Liver (tissue), 9 donors: ENCODE measurements around the gene MPST. TPM values are rescaled to one million over a fixed set of nuclear protein-coding genes. Genes with fewer than 3 reads are reported as not detected.

ENCODE experiments used
- DNase-seq: peaks from one replicate; pipeline ENCODE4 v3.0.0-alpha.2; 2017; ENCODE audit warnings: low spot score
- H3K27ac ChIP-seq, 2 donors: one replicate each; pipeline ENCODE4 v1.7.0; 2013; ENCODE audit warnings: inconsistent platforms in 2 of 2, low read length in 2 of 2, control low read depth in 1 of 2, low read depth in 1 of 2, mild to moderate bottlenecking in 1 of 2
- H3K27me3 ChIP-seq, 4 donors: one replicate each; pipeline versions ENCODE4 v1.6.1 to v1.7.0; 2013; ENCODE audit warnings: low read length in 3 of 4, inconsistent platforms in 1 of 4, mild to moderate bottlenecking in 1 of 4, moderate library complexity in 1 of 4; ENCODE audit not compliant: control insufficient read depth in 4 of 4, insufficient read depth in 4 of 4
- H3K36me3 ChIP-seq, 4 donors: one replicate each; pipeline versions ENCODE4 v1.6.1 to v1.7.0; 2013; ENCODE audit warnings: low read length in 3 of 4, mild to moderate bottlenecking in 3 of 4, low read depth in 1 of 4, moderate library complexity in 1 of 4; ENCODE audit not compliant: control insufficient read depth in 4 of 4, insufficient read depth in 3 of 4
- H3K4me1 ChIP-seq, 4 donors: one replicate each; pipeline versions ENCODE4 v1.6.1 to v1.7.0; 2013; ENCODE audit warnings: low read length in 3 of 4, mild to moderate bottlenecking in 3 of 4, moderate library complexity in 1 of 4; ENCODE audit not compliant: control insufficient read depth in 4 of 4, insufficient read depth in 4 of 4
- H3K4me3 ChIP-seq, 3 donors: one replicate each; pipeline versions ENCODE4 v1.6.1 to v1.7.0; 2013; ENCODE audit warnings: low read length in 3 of 3, control low read depth in 1 of 3, low read depth in 1 of 3, mild to moderate bottlenecking in 1 of 3
- H3K9ac ChIP-seq, 2 donors: one replicate each; pipeline ENCODE4 v1.7.0; 2013; ENCODE audit warnings: low read length in 2 of 2, mild to moderate bottlenecking in 2 of 2, moderate library complexity in 2 of 2, control low read depth in 1 of 2, low read depth in 1 of 2
- H3K9me3 ChIP-seq, 4 donors: one replicate each; pipeline versions ENCODE4 v1.6.1 to v1.7.0; 2013; ENCODE audit warnings: low read length in 3 of 4; ENCODE audit not compliant: control insufficient read depth in 4 of 4
- ATF3 ChIP-seq: IDR thresholded peaks from 2 replicates; pipeline ENCODE4 v1.6.1; 2016; ENCODE audit warnings: antibody characterized with exemption
- CTCF ChIP-seq: fragments of 150-350 bp; IDR thresholded peaks from 2 replicates; pipeline ENCODE4 v1.5.1; 2017; ENCODE audit warnings: improper control_type of control experiment, low read depth, low read length; ENCODE audit not compliant: missing input control
- FOXA1 ChIP-seq: IDR thresholded peaks from 2 replicates; pipeline ENCODE4 v1.6.1; 2016; ENCODE audit warnings: antibody characterized with exemption
- FOXA2 ChIP-seq: IDR thresholded peaks from 2 replicates; pipeline ENCODE4 v1.6.1; 2016; ENCODE audit warnings: antibody characterized with exemption
- GABPA ChIP-seq, 2 donors: IDR thresholded peaks in 1 of 2; conservative IDR thresholded peaks in 1 of 2; 2 replicates each; pipeline ENCODE4 v1.6.1; 2016; ENCODE audit warnings: antibody characterized with exemption in 2 of 2, mild to moderate bottlenecking in 1 of 2, moderate library complexity in 1 of 2
- HNF4A ChIP-seq, 2 donors: conservative IDR thresholded peaks; 2 replicates each; pipeline ENCODE4 v1.6.1; 2016; ENCODE audit warnings: antibody characterized with exemption in 2 of 2, mild to moderate bottlenecking in 2 of 2
- JUND ChIP-seq, 2 donors: IDR thresholded peaks; 2 replicates each; pipeline ENCODE4 v1.6.1; 2016; ENCODE audit warnings: antibody characterized with exemption in 2 of 2
- MAX ChIP-seq: IDR thresholded peaks from 2 replicates; pipeline ENCODE4 v1.6.1; 2016; ENCODE audit warnings: antibody characterized with exemption
- NR2F2 ChIP-seq: IDR thresholded peaks from 2 replicates; pipeline ENCODE4 v1.6.1; 2016; ENCODE audit warnings: antibody characterized with exemption
- RAD21 ChIP-seq, 2 donors: IDR thresholded peaks; 2 replicates each; pipeline ENCODE4 v1.6.1; 2016; ENCODE audit warnings: antibody characterized with exemption in 2 of 2, mild to moderate bottlenecking in 2 of 2
- REST ChIP-seq: IDR thresholded peaks from 2 replicates; pipeline ENCODE4 v1.6.1; 2016; ENCODE audit warnings: antibody characterized with exemption, mild to moderate bottlenecking
- RXRA ChIP-seq, 2 donors: IDR thresholded peaks; 2 replicates each; pipeline ENCODE4 v1.6.1; 2017 to 2018; ENCODE audit warnings: antibody characterized with exemption in 2 of 2, mild to moderate bottlenecking in 1 of 2
- TAF1 ChIP-seq: conservative IDR thresholded peaks from 2 replicates; pipeline ENCODE4 v1.6.1; 2016; ENCODE audit warnings: antibody characterized with exemption, mild to moderate bottlenecking
- YY1 ChIP-seq: IDR thresholded peaks from 2 replicates; pipeline ENCODE4 v1.6.1; 2016; ENCODE audit warnings: antibody characterized with exemption, mild to moderate bottlenecking
- ZBTB33 ChIP-seq: IDR thresholded peaks from 2 replicates; pipeline ENCODE4 v1.6.1; 2016; ENCODE audit warnings: antibody characterized with exemption
- WGBS: extraction: QIAGEN DNeasy Blood & Tissue Kit; methylation state at CpG from one replicate; pipeline ENCODE4 v1.1.7; 2013; 5-methylcytosine and 5-hydroxymethylcytosine counted together
- polyA plus RNA-seq, 2 donors: library from polyadenylated mRNA; stranded (reverse) in 1 of 2; unstranded in 1 of 2; fragments of 200-250 nt in 1 of 2; fragments of >200 nt in 1 of 2; fragmentation: Nextera tagmentation in 1 of 2; extraction: Ambion mirVana in 1 of 2; gene quantifications; one replicate each; pipeline versions ENCODE4 v1.2.1 to v1.2.3, GENCODE V29; 2013 to 2015
- total RNA-seq, 2 donors: library from RNA; depleted of rRNA; stranded (reverse); fragments of >200 nt; gene quantifications; one replicate each; pipeline ENCODE4 v1.2.3, GENCODE V29; 2014
- donor health status: healthy.
- donor health status: healthy.
- donor health status: healthy.
- donor health status: healthy.
- donor health status: healthy.

MPST gene
- total and polyA plus RNA-seq, 4 donors: 124 to 277 (median 199) TPM

GRCh38 chr22:37063431-37064420 lies 44.2 kb downstream of the MPST start:
- H3K9ac ChIP-seq: no peak overlapping the region
- H3K27me3 ChIP-seq: no peaks in the 10 kb centered on the region
- TF ChIP-seq RXRA (IDR thresholded peaks at IDR 0.05) (no peak), ATF3 (no peak), HNF4A (conservative IDR thresholded peaks at IDR 0.05) (no peak), FOXA1 (no peak), GABPA (IDR thresholded peaks at IDR 0.05 in 1 of 2, conservative IDR thresholded peaks at IDR 0.05 in 1 of 2) (no peak), YY1 (no peak)
- no peak overlapping the region for H3K4me3 ChIP-seq
- no peaks in the 10 kb centered on the region for H3K4me1 ChIP-seq
- 81% methylated on average over 28 of the region's 28 CpGs for WGBS
- peaks cover 0 to 29% (median 8%) of the 10 kb centered on the region in 4 donors for H3K36me3 ChIP-seq
- DNase-seq: no peak
- no peak overlapping the region for H3K27ac ChIP-seq
- no peaks in the 10 kb centered on the region for H3K9me3 ChIP-seq

- Histone ChIP-seq H3K4me1 (no peaks in the 10 kb centered on the region), H3K9me3 (no peaks in the 10 kb centered on the region), H3K9ac (no peak overlapping the region), H3K36me3 (peaks cover 0 to 29% (median 8%) of the 10 kb centered on the region in 4 donors), H3K4me3 (no peak overlapping the region), H3K27me3 (no peaks in the 10 kb centered on the region), H3K27ac (no peak overlapping the region)
- TF ChIP-seq FOXA1 (no peak), ZBTB33 (no peak), YY1 (no peak), NR2F2 (no peak), HNF4A (conservative IDR thresholded peaks at IDR 0.05) (no peak), TAF1 (no peak), GABPA (IDR thresholded peaks at IDR 0.05 in 1 of 2, conservative IDR thresholded peaks at IDR 0.05 in 1 of 2) (no peak), CTCF (no peak), JUND (IDR thresholded peaks at IDR 0.05) (no peak), REST (no peak), RAD21 (IDR thresholded peaks at IDR 0.05) (no peak), FOXA2 (no peak), RXRA (IDR thresholded peaks at IDR 0.05) (no peak), MAX (no peak)
- no peak for DNase-seq
- 94% methylated on average over 11 of the region's 11 CpGs for WGBS
Observed at GRCh38 chr22:37064553-37064952, 45.0 kb downstream of the MPST start.
